NCI-H128 (cell line): ENCODE results near the gene TCTN2.

Experiments used
- DNase-seq: peaks from one replicate; lab custom pipeline; 2025; ENCODE audit not compliant: unreplicated experiment; lab: John Stamatoyannopoulos, UW

The TCTN2 gene

DNA sequence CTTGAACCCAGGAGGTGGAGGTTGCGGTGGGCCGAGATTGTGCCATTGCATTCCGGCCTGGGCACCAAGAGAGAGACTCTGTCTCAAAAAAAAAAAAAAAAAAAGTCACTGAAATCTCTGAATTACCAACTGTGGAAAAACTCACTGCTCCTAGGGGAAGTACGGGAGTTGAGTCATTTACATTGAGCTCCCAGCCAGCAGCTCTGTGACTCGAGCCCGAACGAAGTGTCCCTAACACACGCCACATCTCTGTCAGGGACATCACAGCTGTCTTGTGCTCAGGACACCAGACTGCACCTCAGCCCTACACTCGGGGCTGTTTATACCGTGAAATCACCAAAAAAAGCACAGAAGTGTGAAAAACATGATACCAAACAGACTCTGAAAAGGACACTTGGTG, 62.3 kb downstream of the TCTN2 start:
- DNase-seq = no peak

DNA sequence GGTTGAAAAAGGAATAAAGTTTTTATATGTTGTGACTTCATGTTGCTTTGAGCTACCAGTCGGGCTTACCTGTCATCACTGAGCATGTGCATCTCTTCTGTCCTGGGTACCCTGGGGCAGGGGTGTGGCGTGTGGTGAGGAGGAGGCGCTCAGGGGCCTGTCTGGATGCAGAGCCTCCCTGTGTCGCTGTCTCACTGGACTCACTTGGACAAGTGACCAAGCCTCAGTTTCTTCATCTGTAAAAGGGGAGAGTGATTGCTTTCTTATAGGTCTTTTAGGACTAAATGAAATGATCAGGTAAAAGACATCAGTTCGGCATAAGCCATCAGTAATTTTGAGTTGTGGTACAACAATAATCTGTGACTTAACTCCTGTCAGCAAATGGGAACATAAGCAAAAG, 63.4 kb downstream of the TCTN2 start:
- DNase-seq = no peak

DNA sequence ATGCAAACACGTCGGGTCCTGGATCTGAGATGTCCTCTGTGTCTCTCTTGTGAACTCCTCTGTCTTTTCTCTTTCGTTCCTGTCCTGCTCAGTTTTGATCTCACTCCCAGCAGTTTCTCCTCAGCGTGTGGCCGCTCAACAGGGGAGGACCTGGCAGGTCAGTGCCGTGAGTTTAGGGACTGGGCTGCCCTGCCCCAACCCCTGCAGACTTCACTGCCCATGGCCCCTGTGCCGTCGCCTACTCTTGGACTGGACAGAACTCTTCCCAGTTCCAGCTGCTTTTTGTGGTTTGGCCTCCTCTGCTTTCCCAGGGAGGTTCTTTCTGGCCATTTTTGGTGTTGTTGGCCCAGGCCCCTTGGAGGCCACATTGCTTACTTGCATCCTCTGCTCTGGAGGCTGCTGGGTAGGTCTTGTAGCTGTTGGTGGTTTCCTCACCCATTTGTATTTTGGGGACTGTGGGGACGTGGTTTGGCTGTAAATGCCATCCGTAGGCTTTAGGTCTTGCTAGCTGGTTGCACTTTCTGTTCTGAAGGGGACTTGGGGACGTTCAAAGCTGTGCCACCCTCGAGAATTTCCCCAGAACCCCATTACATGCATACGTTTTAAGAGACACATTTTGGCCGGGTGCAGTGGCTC, 71.1 kb downstream of the TCTN2 start:
- DNase-seq = no peak

DNA sequence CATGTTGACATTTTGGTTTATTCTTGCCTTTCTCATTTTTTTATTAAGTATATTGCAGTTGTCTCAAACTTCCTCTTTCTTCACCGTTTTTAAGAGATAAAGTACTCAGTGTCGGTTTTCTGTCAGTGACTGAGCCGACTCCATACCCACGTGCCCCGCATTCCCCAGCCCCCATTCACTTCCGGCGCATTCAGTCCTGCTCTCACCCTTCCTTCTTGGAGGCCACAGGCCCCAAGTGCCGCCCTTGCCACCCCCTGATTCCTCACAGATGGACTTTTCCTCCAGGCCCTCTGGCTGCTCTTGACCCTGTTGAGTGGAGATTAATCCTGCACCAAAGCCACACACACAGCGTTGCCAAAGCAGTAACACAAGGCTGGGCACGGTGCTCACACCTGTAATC, 72.1 kb downstream of the TCTN2 start:
- DNase-seq = no peak

DNA sequence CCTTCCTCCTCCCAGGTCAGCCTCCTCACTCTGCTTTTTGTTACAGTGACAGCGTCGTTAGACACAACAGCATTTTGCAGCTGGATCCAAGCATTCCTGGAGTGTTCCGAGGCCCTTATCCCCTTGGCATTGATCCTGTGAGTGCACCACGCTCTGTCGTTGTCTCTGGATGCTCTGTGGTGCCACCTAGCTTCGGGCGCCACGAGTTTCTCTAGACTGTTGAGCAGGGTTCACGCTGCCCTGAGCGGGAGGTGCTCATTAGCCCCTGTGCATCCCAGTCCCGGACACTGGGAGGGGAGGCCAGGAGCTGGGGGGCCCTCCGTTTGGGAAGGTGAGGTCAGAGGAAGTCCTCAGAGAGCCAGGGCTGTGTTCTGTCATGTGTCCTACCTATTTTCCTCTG, 73.9 kb downstream of the TCTN2 start:
- no peak for DNase-seq

DNA sequence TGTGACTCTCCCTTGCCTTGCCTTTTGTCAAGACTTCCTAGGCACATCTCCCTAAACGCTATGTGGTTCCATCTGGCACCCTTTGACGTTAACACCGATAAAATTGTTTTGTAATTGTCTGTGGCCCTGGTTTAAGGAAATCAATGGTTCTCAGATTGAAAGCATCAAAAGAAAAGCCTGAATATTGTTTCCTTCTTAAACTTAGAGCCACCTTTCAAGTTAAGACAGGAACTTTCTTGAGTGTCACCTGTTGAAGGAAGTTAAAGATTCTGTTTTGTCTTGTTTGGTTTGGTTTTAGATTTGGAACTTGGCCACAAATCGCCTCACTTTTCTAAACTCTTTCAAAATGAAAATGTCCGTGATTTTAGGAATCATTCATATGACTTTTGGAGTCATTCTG, 76.4 kb downstream of the TCTN2 start:
- DNase-seq = no peak

DNA sequence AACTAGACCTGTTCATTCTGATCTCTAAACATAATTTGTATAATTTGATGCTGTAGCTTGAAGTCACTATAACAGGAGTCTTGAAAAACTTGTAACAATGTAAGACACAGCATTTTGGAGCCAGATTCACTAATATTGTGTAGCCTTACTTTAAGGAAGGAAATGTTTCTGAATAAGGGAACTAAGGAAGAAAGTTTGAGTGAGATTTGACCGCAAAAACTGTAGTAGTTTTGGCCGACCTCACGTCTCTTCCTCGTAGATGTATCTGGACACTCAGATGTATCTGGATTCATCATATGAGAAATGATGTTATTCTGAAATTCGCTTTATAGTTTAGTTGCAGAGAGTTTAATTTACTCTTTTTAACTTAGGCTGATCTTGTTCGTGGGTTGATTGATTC, 77.2 kb downstream of the TCTN2 start:
- no peak for DNase-seq

DNA sequence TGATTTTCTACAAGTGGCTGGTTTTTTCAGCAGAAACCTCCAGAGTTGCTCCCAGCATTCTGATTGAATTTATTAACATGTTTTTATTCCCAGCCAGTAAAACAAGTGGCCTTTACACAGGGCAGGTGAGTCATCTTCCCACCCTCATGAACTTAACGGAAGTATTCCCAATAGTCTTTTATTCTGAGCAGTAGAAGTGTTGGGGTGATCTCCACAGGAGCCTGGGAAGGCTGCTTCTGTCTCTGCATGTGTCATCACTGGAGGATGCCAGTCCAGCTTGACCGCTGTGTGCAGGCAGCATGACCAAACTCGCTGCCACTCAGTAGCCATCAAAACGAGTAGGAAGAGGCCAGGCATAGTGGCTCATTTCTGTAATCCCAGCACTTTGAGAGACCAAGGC, 77.7 kb downstream of the TCTN2 start:
- no peak for DNase-seq

DNA sequence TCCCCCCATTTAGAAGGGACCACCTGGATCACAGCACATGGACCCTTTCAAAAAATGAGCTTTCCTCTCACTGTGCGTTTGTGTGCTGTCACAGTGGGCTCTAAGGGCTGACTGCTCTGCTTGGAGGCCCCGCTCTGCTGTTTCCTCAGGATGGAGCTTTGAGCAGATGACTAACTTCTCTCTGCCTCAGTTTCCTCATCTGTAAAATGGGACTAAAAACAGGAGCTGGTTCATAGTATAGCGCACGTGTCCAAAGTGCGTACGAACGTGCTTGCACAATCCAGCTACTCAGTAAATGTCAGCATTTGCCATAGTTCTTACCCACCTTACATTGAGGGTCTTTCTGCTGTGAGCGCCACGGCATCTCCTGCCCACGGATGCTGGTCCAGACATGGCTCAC, 78.4 kb downstream of the TCTN2 start:
- no peak for DNase-seq

DNA sequence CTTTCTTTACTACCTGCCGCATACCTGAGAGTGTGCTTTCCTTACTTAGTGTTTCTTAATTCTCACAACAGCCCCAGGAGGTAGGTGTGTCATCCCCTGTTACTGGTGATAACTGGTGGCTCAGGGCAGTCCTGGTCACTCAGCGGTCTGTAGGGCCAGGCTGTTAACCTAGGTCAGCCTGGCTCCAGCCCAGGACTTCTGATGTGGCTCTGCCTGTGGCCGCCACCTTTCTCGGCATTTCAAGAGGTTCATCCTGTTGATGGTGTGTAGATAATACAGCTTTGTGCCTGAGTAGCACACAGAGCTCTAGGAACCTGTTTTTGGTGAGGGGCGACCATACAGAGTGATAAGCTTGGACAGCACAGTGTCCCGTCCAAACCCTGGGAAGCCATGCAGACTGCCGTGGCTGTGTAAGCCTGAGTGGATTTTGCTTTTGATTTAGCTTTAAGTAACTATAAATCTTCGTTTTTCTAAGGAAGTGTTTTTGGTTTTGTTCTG, 79.3 kb downstream of the TCTN2 start:
- no peak for DNase-seq

DNA sequence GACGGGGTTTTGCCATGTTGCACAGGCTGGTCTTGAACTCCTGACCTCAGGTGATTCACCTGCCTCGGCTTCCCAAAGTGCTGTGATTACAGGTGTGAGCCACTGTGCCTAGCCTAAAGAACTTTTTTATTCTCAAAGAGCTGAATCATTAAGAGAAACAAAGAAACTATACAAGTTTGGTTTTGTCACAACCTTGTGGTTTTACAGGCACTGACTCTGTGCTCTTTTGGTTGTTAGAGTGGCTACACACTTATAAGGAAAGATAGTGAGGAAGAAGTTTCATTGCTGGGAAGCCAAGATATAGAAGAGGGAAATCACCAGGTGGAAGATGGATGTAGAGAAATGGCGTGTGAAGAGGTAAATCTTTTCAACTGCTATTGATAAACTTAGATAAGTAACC, 81.1 kb downstream of the TCTN2 start:
- no peak for DNase-seq

DNA sequence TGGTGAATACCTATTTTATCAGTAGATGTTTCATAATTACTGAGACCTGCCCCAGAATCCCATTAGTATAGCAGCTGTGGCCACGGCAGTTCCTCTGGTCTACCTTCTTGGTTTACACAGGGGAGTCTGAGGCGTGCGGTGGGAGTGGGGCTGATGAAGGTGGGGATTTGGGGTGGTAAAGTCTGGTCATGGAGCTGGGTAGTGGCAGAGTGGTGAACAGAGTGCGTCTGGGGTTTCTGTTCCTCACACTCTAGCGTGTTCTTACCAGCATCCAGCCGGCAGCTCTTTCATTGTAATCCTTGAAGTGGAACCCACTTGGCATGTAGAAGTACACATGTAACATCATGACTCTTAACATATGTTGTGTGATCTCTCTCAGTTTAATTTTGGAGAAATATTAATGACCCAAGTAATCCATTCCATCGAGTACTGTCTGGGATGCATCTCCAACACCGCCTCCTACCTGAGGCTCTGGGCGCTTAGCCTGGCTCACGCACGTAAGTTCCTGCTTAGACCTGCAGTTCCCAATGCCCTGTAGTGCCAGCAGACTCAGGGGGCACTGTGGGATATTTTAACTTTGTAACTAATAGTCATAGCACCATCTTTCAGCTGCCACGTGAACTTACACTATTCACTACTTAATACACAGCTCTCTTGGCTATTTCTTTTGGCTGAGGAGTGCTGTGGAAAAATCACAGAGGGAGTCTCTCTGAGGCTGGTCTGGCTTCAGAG, 83.3 kb downstream of the TCTN2 start:
- DNase-seq = no peak

DNA sequence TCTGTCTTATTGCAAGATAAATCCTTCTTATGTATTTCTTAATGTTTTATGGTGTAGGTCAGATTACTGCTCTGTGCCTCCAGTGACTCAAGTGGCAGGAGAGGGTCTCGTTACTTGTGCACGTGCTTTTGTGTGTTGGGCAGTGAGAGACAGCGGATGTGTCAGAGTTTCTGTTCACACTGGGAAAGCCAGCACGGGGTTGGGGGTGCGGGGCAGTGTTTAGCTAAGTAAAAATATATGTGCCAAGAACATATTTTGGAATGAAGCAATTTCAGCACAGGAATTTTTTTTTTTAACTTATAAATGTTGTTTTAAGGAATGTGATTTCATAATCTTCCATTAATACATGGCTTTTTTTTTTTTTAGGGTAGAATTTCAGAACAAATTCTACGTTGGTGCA, 86.6 kb downstream of the TCTN2 start:
- no peak for DNase-seq
